Right renal pelvis (tissue), 4 donors: ENCODE measurements around the gene SLC17A1. TPM values are rescaled to one million over a fixed set of nuclear protein-coding genes. Genes with fewer than 3 reads are reported as not detected.

Source experiments
- DNase-seq, 4 donors: peaks; one replicate each; pipeline ENCODE4 v3.0.0-alpha.2; 2013; ENCODE audit warnings: low read depth in 4 of 4, low spot score in 3 of 4, missing footprints in 1 of 4
- polyA plus RNA-seq, 4 donors: library from polyadenylated mRNA; unstranded; fragments of 120-200 nt; gene quantifications; one replicate each; pipeline ENCODE4 v1.2.1, GENCODE V29; 2013; ENCODE audit not compliant: insufficient read length in 4 of 4

Gene SLC17A1, protein sequence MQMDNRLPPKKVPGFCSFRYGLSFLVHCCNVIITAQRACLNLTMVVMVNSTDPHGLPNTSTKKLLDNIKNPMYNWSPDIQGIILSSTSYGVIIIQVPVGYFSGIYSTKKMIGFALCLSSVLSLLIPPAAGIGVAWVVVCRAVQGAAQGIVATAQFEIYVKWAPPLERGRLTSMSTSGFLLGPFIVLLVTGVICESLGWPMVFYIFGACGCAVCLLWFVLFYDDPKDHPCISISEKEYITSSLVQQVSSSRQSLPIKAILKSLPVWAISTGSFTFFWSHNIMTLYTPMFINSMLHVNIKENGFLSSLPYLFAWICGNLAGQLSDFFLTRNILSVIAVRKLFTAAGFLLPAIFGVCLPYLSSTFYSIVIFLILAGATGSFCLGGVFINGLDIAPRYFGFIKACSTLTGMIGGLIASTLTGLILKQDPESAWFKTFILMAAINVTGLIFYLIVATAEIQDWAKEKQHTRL
- polyA plus RNA-seq, result 10 to 100 TPM; 20.3 to 39.3 (median 25.7) TPM

DNA sequence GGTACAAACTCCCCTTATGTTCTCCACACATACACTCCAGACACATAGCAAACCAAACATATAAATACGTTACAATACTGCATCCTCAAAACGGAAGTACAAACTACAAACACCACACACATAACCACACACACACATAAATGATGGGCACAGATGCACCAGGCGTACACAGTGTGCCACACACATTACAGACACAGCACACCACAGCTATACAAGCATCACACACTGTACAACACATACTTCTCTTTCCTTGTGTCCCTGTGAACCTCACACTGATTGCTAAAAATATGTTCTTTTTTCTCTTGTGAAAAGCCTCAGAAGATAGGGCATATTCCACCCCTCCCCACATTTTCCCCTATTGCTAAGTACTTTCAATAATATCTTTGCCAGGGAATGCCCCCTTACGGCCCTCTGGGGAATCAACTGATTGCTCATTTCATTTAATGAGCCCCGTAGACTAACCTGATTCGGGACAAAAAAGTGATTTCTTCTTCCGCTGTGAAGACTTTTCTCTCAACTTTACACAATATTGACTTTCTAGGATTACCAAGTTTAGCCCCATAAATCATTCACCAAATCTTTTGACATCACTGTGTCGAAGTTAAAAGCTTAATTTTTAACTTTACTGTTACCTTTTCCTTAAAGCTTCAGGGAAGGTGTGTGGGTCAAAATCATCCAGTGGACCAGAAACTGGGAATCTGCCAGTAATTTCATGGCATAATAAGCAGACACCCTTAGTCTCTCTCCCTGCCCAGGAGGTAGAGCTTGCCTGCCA lies at the start of gene SLC17A1:
Gene SLC17A1, minus strand, starts transcription at position 521 of the 775 bp plus-strand sequence. CDS start 1,495 bp downstream, outside the sequence.
- peak in 2 of 4 donors; percentile 2 to 27 for DNase-seq

DNA sequence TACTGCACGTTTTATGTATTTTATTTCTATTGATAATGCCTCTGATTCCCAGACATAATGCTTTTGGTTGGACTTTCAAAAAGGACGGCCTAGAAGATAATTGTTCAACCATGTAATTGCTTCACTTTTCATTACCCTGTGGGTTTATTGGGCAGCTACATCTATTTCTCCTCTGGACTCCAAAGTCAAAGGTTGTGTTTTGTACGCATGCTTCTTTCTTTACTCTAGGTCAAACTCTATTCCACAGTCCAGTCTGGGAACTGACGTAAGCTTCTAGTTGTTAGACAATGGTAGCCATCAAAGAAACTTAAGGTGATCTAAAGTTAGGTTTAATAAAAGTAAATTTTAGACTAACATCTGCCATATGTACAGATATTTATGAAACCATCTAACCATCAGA lies 48.7 kb upstream of the SLC17A1 start:
- no peak for DNase-seq

DNA sequence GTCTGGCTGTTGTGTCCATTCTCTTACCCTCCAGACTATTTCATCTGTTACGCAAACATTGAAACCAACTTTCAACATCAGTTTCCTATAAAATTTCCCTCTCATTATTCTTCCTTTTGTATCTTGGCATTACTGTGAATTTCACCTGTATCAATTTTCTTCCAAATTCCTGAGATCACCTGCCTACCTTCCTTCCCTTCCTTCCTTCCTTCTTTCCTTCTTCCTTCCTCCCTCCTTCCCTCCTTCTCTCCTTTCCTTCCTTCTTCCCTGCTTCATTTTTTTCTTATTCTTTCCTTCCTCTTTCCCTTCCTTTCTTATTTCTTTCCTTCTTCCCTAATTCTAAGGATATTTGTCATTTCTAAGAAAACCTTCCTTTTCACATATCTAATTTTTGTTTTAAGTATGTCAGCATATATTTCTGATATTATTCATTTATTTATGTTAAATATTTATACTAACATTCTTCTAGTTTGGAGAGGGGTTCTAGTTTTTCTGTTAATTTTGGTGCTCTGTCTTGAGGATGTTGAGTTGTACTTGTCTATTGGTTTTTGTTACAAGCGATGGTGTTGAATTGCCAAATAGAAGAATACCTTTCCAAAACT lies 47.0 kb upstream of the SLC17A1 start:
- no peak for DNase-seq

DNA sequence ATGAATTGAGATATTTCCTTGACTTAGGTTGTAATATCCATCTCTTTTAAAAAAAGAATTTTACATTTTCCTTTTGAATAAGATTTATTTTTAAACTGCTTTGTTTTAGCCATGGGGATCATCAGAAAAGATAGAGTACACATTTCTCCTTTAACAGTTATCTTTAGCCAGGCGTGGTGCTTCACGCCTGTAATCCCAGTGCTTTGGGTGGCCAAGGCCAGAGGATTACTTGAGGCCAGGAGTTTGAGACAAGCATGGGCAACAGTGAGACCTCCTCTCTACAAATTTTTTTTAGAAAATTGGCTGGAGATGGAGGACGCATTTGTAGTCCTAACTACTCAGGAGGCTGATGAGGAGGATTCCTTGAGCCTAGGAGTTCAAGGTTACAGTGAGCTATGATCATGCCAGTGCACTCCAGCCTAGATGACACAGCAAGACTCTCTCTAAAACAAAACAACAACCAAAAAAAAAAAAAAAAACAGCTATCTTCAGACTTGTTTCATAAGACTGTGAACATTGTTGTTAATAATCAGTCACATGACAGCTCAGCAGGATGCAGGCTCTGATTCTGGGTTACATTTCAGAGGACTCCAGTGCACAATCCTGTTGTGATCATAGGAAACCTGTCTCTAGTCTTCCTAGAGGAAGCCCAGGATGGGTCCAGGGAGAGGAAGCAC lies 44.2 kb upstream of the SLC17A1 start:
- no peak for DNase-seq

DNA sequence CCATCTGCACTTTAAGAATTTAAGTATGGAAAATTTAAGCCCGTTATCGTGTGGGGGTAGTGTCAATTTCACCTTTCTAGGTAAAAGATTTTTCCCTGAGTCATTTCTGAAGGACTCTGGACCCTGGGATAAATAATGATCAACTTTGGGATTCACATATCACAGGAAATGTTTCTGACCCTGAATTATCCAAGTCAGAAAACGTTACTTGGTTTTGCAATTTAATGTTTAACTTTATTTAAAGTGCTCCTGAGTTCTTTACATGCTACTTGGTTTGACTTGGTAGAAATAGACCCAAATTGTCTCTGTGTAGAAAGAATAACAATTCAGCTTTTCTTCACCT lies 43.7 kb upstream of the SLC17A1 start:
- DNase-seq, result no peak

DNA sequence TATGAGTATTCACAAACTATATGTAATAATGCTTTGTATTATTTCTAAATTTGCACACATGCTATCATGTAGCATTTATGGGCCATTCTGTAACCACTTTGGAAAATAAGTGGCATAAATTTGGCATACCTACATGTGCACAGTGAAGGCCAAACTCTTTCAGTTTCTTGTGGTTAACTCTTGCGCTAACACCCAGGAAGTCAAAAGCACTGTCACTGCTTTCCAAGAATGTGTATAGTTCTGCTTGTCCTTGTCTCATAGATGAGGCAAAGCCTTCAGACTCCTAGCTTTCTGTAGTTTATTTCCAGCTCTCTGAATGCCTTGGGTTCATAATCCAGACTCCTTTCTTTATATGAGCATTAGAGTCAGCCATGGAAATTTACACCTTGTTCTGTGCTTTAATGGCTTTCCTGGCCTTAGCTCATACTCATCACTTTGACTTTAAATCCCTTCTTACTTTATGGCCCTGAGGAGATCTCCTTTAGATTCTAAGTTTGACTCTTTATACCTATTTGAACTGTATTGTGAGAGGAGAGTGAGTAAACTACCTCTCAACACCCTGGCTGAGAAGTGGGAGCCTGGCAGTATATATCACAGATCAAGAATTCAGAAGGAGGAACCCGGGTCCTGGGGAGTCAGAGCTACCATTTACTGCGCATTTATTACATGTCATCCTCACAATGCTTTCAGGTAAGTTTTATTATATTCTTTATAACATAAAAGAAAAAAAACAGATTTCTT lies 43.1 kb upstream of the SLC17A1 start:
- no peak for DNase-seq

DNA sequence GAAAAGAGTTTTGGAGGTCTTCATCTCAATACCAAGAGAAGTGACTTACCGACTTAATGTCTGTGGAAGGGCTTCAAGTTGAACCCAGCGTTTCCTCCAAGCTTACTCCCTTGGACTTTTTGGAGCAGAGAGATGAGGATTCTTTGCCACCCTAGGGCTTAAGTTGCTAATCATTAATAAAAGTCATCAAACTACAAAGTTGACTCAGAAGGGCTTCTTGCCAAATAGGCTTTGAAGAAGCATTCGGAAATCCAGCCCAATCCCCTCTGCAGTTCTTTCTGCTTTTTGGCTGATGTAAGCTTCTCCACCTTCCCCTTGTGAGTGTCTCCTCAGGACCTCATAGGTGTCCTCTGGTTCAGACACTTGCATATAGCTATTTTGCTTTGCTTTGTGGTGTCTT lies 42.3 kb upstream of the SLC17A1 start, which contains the start of gene SLC17A3:
Gene SLC17A3, minus strand, starts transcription at position 126 of the 400 bp plus-strand sequence. CDS start 5,856 bp downstream, outside the sequence.
- DNase-seq, result no peak

DNA sequence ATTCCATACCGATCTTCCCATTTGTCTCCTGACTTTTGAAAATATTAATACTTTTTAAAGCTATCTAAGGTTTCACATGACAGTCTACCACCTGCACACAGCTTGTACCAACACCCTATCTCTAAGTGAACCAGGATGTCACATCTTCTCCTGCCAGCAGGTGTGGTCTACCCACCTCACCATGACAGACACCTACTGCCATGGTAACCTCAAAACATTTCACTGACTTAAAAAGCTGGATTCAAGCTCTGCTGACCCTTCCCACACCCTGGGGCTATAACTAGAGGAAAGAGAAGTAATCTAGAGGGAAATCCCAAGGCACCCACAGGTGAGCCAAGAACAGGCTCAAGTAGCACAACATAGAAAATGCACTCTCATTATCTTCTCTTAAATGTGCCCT lies 41.0 kb upstream of the SLC17A1 start:
- DNase-seq, result no peak

DNA sequence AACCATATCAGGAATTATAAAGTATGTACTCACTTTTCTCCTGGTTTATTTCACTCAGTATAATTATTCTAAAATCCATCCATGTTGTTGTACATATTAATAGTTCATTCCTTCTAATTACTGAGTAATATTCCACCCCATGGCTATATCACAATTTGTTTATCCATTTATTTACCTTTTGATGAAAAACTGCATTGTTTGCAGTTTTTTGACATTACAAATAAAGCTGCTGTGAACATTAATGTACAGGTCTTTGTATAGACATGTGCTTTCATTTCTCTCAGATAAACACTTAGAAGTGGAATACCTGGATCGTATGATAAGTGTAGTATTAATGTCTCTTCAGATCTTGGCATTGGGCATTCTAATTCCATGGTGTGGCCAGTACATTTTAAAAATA lies 38.0 kb upstream of the SLC17A1 start:
- DNase-seq, result no peak

DNA sequence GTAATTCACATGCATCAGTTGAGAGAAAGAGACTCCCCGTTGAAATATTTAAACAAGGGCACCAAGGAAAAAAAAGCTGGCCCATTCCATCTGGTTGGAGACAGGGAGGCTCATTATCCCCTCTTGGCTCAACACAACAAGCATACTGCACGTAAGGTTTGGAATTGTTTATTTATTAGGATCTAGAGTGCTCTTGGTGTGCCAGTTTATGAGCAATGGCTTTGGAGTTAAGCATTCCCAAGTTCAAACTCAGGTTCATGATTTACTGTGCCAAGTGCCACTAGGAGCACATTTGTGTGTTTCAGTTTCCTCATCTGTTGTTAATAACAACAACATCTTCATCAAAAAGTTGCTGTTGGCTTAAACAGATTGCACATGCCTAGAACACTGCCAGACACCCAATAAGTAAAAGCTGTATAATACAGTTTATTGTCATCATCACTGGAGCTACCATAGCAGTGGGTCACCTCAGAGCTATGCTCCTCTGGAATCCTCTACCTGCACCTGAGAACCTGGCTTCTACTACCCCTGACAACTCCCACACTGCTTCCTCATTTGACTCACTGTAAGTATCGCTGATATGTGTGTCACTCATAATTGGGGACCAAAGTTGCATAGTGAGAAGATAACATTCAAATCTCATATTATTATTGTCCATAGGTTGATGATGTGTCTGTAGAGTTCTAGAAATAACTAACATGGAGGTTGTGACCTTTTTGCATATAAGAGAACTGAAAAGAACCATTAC lies 36.8 kb upstream of the SLC17A1 start:
- DNase-seq, result no peak

DNA sequence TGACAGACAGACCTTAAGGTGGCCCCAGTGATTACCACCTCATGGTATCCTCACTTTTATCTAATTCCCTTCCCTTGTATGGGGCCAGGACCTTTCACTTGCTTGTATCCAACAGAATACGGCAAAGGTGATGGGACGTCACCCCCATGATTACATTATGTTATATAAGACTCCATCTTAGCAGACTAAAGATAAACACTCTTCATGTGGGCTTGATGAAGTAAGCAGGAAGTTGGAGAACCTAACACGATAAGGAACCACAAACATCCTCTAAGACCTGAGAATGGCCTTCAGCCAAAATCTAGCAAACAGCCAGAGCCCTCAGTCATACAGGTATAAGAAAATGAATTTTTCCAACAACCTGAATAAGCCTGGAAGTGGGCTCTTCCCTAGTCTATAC lies 34.2 kb upstream of the SLC17A1 start:
- DNase-seq, result no peak

DNA sequence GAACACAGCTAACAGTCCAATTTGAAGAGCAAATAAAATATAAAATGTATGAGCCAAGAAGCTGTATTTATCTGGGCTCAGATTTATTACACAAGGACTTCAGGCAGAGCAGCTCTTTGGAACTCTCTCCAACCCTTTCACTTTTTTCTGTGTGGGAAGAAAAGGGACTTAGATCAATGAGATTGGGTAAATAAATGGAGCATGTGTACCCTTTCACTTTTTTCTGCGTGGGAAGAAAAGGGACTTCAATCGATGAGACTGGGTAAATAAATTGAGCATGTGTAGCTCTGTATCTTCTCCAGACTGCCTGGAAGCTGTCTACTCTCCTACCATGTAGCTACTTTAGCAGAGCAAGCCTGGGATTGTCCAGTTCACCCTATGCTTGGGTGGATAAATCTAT lies 31.5 kb upstream of the SLC17A1 start:
- DNase-seq, result no peak

DNA sequence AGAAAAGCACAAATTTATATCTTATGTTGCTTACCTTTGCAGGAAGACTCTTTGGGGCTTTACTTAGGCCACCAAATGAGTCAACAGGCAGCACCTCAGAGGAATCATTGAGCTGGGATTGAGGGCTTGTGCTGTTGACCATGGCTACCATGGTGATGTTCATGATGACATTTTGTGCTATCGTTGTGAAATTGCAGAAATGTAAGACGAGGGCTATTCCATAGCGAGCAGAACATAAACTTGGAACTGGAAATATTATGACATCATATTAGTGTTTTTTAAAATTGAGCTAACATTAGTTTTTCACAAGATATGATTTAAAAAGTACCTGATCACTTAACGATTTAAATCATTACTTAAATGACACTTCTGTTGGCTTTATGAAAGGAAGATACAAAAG lies 30.3 kb upstream of the SLC17A1 start:
- no peak for DNase-seq

DNA sequence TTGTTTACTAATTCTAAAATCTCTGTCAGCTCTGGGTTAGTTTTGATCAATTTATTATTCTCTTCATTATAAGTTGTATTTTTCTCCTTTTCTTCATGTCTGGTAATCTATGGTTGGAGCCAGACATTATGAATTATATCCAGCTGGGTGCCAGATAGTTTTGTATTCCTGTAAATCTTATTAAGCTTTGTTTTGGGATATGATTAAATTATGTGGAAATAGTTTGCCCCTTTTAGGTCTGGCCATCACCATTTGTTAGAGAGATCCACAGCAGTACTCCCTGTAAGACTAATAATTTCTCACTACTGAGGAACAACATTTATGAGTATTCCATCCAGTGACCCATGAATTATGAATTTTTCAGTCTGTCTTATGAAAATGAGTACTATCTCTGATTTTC lies 20.9 kb upstream of the SLC17A1 start:
- DNase-seq, result no peak

DNA sequence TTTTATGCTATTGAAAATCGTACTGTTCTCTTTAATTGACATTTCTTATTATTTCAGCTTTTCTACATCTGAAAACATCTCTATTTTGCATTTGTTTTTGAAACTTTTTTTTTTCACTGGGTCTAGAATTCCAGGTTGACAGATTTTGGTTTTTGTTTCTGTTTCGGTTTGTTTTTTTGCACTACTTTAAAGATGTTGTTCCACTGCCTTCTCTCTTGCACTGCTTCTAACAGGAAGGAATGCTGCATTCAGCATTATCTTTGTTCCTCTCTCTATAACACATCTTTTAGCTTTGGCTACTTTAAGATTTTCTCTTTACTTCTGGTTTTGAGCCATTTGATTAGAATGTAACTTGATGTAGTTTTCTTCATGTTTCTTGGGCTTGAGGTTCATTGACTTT lies 20.1 kb upstream of the SLC17A1 start:
- DNase-seq, result no peak

DNA sequence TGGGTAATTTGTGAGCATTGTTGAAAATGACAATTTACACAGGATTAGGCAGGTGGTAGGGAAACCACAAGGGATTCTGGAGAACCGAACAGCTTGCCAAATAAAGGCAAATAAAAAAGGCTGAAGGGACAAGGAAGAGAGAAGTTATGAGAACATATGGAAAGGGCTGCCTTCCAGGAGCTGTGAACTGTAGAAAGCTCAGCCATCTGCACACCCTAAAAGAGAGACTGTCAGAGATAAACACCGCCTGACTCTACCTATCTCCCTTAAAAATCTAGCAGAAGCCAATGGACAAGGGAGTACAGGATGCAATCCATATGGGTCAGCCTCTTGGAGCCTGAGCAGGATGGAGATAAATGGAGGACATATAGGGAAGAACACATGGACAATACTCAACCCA lies 12.7 kb upstream of the SLC17A1 start:
- no peak for DNase-seq

DNA sequence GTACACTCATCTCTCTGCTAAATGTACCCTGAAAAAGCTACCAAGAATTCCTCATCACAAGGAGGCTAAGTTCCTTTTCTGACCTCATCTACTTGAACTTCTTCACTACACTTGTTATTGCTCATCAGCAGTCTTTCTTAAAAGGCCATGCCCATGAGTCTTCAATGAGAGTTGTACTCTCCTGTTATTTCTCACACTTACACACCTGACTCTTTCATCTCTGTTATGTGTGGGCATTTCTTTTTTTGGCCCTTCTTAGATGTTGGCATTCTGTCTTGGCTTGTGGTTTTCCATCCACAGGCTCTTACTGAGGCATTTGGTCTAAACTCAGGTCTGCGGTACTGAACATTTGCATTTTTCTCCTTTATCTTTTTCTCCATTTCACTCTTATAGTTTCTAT lies 10.7 kb upstream of the SLC17A1 start:
- no peak for DNase-seq

DNA sequence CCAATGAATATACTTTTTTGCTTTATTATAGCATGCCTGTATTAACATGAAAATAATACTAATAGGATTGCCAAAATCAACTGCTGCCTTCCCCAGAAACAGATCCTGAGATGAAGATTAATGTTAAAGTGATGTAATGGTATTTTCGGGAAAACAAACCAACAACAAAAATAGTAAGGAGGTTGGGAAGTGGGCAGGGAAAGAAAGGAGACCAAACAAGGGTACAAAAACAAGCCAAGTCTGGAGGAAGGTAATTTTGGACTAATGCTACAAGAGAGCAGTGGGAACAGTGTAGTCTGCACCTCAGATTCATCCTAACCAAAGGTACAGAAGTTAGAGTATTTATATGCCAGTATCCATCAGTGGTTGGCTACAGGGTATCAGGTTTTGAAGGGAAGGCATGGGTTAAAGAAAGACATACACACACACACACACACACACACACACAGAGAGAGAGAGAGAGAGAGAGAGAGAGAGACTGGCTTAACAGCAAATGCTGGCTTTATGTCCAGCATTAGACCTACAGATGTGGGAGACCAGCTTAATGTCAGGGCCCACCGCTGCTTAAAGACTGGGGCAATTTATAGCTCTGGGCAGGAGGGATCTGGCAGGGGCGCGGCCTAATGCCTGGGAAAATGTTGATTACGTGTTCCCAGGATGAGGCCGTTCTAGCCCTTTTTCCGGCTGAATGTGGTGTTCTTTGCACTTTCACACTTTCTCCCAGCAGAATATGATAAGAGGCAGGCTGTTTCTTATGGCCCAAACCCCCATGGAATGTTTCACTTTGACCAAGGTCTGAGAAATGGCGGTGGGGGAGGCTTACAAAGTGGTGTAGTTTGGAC lies 3.8 kb upstream of the SLC17A1 start:
- peak in 1 of 4 donors; percentile 8 for DNase-seq
